ENCODE measurements around the gene MAP1B. TPM values are rescaled to one million over a fixed set of nuclear protein-coding genes. Genes with fewer than 3 reads are reported as not detected.

The MAP1B gene
- polyA plus RNA-seq, 1 donor (not counting 4 experiments of a cell fraction or from before 2014, with no cell fraction given), result 3.3 TPM

- Histone ChIP-seq H3K9me1 (ENCODE audit: control insufficient read depth, extremely low read depth, insufficient read depth, low read length) (no peaks in the 10 kb centered on the region), H3K27me3 (ENCODE audit: control insufficient read depth, extremely low read depth, insufficient read depth, low read length) (no peaks in the 10 kb centered on the region), H3K36me3 (ENCODE audit: control insufficient read depth in 2 of 2, extremely low read depth in 1 of 2, insufficient read depth in 2 of 2, low read length in 2 of 2) (no peaks in the 10 kb centered on the region), H3K4me2 (ENCODE audit: control insufficient read depth, extremely low read depth, insufficient read depth, low read depth, low read length) (no peak overlapping the region), H2AFZ (ENCODE audit: control insufficient read depth, low read length) (no peak overlapping the region), H3K4me3 (ENCODE audit: control insufficient read depth in 2 of 3, extremely low read depth in 1 of 3, insufficient read depth in 2 of 3, low read depth in 1 of 3, low read length in 3 of 3) (no peak overlapping the region), H3K9ac (ENCODE audit: control insufficient read depth, extremely low read depth, insufficient read depth, low read length) (no peak overlapping the region), H4K20me1 (ENCODE audit: control insufficient read depth, extremely low read depth, insufficient read depth, low read length) (no peaks in the 10 kb centered on the region), H3K79me2 (ENCODE audit: control insufficient read depth, insufficient read depth, low read length) (no peaks in the 10 kb centered on the region), H3K4me1 (ENCODE audit: control insufficient read depth, extremely low read depth, insufficient read depth, low read length) (peaks cover 12% of the 10 kb centered on the region), H3K27ac (ENCODE audit: control insufficient read depth, insufficient read depth, low read length) (no peak overlapping the region), H3K9me3 (ENCODE audit: control insufficient read depth, low read depth, low read length) (no peaks in the 10 kb centered on the region)
- DNase-seq (ENCODE audit: low read depth, low spot score) (no peak), FAIRE-seq (no peak)
- no peak for TF ChIP-seq CTCF (optimal IDR thresholded peaks at IDR 0.05 in 1 of 3, IDR thresholded peaks at IDR 0.05 in 1 of 3, conservative IDR thresholded peaks at IDR 0.05 in 1 of 3; ENCODE audit: extremely low read depth in 1 of 3, insufficient read depth in 2 of 3, low read length in 3 of 3)
- TF ChIP-seq EZH2 (IDR thresholded peaks at IDR 0.05; ENCODE audit: low read length), result no peak
- dilution Hi-C loops (cut with MboI; ENCODE audit: extremely low pct_ligation_motif_present, low sequenced_read_pairs), result no loop called here
Observed at GRCh38 chr5:72123764-72124376, 16.6 kb downstream of the MAP1B start.

GRCh38 chr5:72125271-72125940 is 18.1 kb downstream of the MAP1B start:
- H3K4me1 ChIP-seq (ENCODE audit: control insufficient read depth, extremely low read depth, insufficient read depth, low read length), result peaks cover 12% of the 10 kb centered on the region
- DNase-seq (ENCODE audit: low read depth, low spot score) (no peak), FAIRE-seq (no peak)
- H3K79me2 ChIP-seq (ENCODE audit: control insufficient read depth, insufficient read depth, low read length), result no peaks in the 10 kb centered on the region
- no peaks in the 10 kb centered on the region for H3K9me1 ChIP-seq (ENCODE audit: control insufficient read depth, extremely low read depth, insufficient read depth, low read length)
- H3K9me3 ChIP-seq (ENCODE audit: control insufficient read depth, low read depth, low read length), result no peaks in the 10 kb centered on the region
- no peak overlapping the region for H2AFZ ChIP-seq (ENCODE audit: control insufficient read depth, low read length)
- dilution Hi-C loops (cut with MboI; ENCODE audit: extremely low pct_ligation_motif_present, low sequenced_read_pairs), result no loop called here
- peak overlapping the region; percentile 30 for H3K4me2 ChIP-seq (ENCODE audit: control insufficient read depth, extremely low read depth, insufficient read depth, low read depth, low read length)
- H3K36me3 ChIP-seq (ENCODE audit: control insufficient read depth in 2 of 2, extremely low read depth in 1 of 2, insufficient read depth in 2 of 2, low read length in 2 of 2), result no peaks in the 10 kb centered on the region
- H3K27ac ChIP-seq (ENCODE audit: control insufficient read depth, insufficient read depth, low read length), result no peak overlapping the region
- no peak overlapping the region for H3K4me3 ChIP-seq (ENCODE audit: control insufficient read depth in 2 of 3, extremely low read depth in 1 of 3, insufficient read depth in 2 of 3, low read depth in 1 of 3, low read length in 3 of 3)
- no peak for TF ChIP-seq CTCF (optimal IDR thresholded peaks at IDR 0.05 in 1 of 3, IDR thresholded peaks at IDR 0.05 in 1 of 3, conservative IDR thresholded peaks at IDR 0.05 in 1 of 3; ENCODE audit: extremely low read depth in 1 of 3, insufficient read depth in 2 of 3, low read length in 3 of 3)
- no peaks in the 10 kb centered on the region for H3K27me3 ChIP-seq (ENCODE audit: control insufficient read depth, extremely low read depth, insufficient read depth, low read length)
- no peak overlapping the region for H3K9ac ChIP-seq (ENCODE audit: control insufficient read depth, extremely low read depth, insufficient read depth, low read length)
- no peaks in the 10 kb centered on the region for H4K20me1 ChIP-seq (ENCODE audit: control insufficient read depth, extremely low read depth, insufficient read depth, low read length)
